GM13977 (cell line): ENCODE data around the gene LYPD4.
A peak's percentile ranks its signal among the peaks of the same experiment; 100 is the strongest.

Source experiments
- DNase-seq: peaks from one replicate; pipeline ENCODE4 v3.0.0; 2012; ENCODE audit warnings: low spot score
- CTCF ChIP-seq: IDR thresholded peaks from 2 replicates; pipeline ENCODE4 v1.5.1; 2012; ENCODE audit warnings: mild to moderate bottlenecking, control low read depth; ENCODE audit not compliant: insufficient read depth; ENCODE audit errors: extremely low read depth, missing control alignments
- in situ Hi-C: fragments of 300-500 bp; cut with MboI; formaldehyde crosslinking; loops from one replicate; pipeline ENCODE4 v1.12.0; 2022; ENCODE audit warnings: low sequenced_read_pairs, low pct_unique_long_range_greater_than_20kb, mixed read lengths, inconsistent platforms; ENCODE audit not compliant: unreplicated experiment

The LYPD4 gene

GRCh38 chr19:41887711-41888382 is 43.4 kb upstream of the LYPD4 start:
- TF ChIP-seq CTCF, result peak; percentile 52
- in situ Hi-C loops, result no loop called here
- peak; percentile 73 for DNase-seq

- in situ Hi-C loops, result no loop called here
- DNase-seq, result peak; percentile 78
- TF ChIP-seq CTCF, result no peak
These were observed 42.6 kb upstream of the LYPD4 start for GRCh38 chr19:41886761-41887710.

GRCh38 chr19:41883821-41884733 is 39.6 kb upstream of the LYPD4 start:
- DNase-seq, result peak; percentile 97
- no peak for TF ChIP-seq CTCF
- in situ Hi-C loops, result no loop called here

GRCh38 chr19:41883463-41883820 is 39.0 kb upstream of the LYPD4 start:
- no peak for TF ChIP-seq CTCF
- DNase-seq, result no peak
- in situ Hi-C loops, result no loop called here

- DNase-seq, result peak; percentile 76
- in situ Hi-C loops, result no loop called here
- no peak for TF ChIP-seq CTCF
These were observed 38.3 kb upstream of the LYPD4 start, which contains the start of gene ARHGEF1 for GRCh38 chr19:41882568-41883462. Gene ARHGEF1, plus strand, starts transcription at chr19:41883184. Its CDS starts 4,899 bp downstream, at chr19:41888083.
